H9 (cell line): ENCODE measurements around the gene PCDHGA6. TPM values are rescaled to one million over a fixed set of nuclear protein-coding genes. Genes with fewer than 3 reads are reported as not detected.

ENCODE experiments used
- DNase-seq: peaks from one replicate; pipeline ENCODE4 v3.0.0-alpha.2; 2017
- H2AFZ ChIP-seq: one replicate; pipeline ENCODE4 v1.6.1; 2013; ENCODE audit warnings: mild to moderate bottlenecking, low read length, control low read depth, moderate library complexity
- H2AK5ac ChIP-seq: 2 replicates; pipeline ENCODE4 v1.6.1; 2013; ENCODE audit warnings: low read length, control low read depth, mixed read lengths; ENCODE audit not compliant: insufficient read length
- H2BK120ac ChIP-seq: one replicate; pipeline ENCODE4 v1.6.1; 2013; ENCODE audit warnings: low read depth, mild to moderate bottlenecking, low read length, control low read depth, inconsistent platforms; ENCODE audit not compliant: poor library complexity, severe bottlenecking
- H2BK12ac ChIP-seq: 2 replicates; pipeline ENCODE4 v1.6.1; 2013; ENCODE audit warnings: low read length, control low read depth, mixed read lengths, low read depth; ENCODE audit not compliant: insufficient read length
- H2BK15ac ChIP-seq: 2 replicates; pipeline ENCODE4 v1.6.1; 2013; ENCODE audit warnings: low read depth, low read length, control low read depth
- H2BK20ac ChIP-seq: one replicate; pipeline ENCODE4 v1.6.1; 2013; ENCODE audit warnings: low read depth, mild to moderate bottlenecking, low read length, control low read depth, inconsistent platforms; ENCODE audit not compliant: poor library complexity, severe bottlenecking
- H2BK5ac ChIP-seq: 2 replicates; pipeline ENCODE4 v1.6.1; 2013; ENCODE audit warnings: low read length, control low read depth, mixed read lengths; ENCODE audit not compliant: insufficient read length
- H3K14ac ChIP-seq: 2 replicates; pipeline ENCODE4 v1.6.1; 2013; ENCODE audit warnings: low read length, control low read depth; ENCODE audit not compliant: insufficient read depth
- H3K18ac ChIP-seq: 2 replicates; pipeline ENCODE4 v1.6.1; 2013; ENCODE audit warnings: low read depth, mild to moderate bottlenecking, mixed read lengths, low read length, control low read depth; ENCODE audit not compliant: insufficient read length
- H3K23ac ChIP-seq: 2 replicates; pipeline ENCODE4 v1.6.1; 2013; ENCODE audit warnings: low read length, control low read depth, mixed read lengths, low read depth; ENCODE audit not compliant: insufficient read length
- H3K23me2 ChIP-seq: 2 replicates; pipeline ENCODE4 v1.6.1; 2013; ENCODE audit warnings: low read depth, mild to moderate bottlenecking, mixed read lengths, low read length, control low read depth; ENCODE audit not compliant: insufficient read length, poor library complexity, severe bottlenecking
- H3K27ac ChIP-seq: 2 replicates; pipeline ENCODE4 v1.5.1; 2013; ENCODE audit warnings: low read length, control low read depth, mixed read lengths, low read depth; ENCODE audit not compliant: insufficient read length
- H3K27me3 ChIP-seq: 2 replicates; pipeline ENCODE4 v1.6.1; 2013; ENCODE audit warnings: low read length, control low read depth, inconsistent platforms; ENCODE audit not compliant: insufficient read depth
- H3K4ac ChIP-seq: 2 replicates; pipeline ENCODE4 v1.6.1; 2013; ENCODE audit warnings: low read depth, mild to moderate bottlenecking, control low read depth, inconsistent platforms, low read length, moderate library complexity
- H3K4me1 ChIP-seq: 2 replicates; pipeline ENCODE4 v1.6.1; 2013; ENCODE audit warnings: low read length, control low read depth, inconsistent platforms; ENCODE audit not compliant: insufficient read depth
- H3K4me2 ChIP-seq: 2 replicates; pipeline ENCODE4 v1.6.1; 2013; ENCODE audit warnings: low read length, control low read depth, mixed read lengths; ENCODE audit not compliant: insufficient read length, insufficient read depth
- H3K56ac ChIP-seq: 2 replicates; pipeline ENCODE4 v1.6.1; 2013; ENCODE audit warnings: low read depth, mild to moderate bottlenecking, mixed read lengths, low read length, control low read depth; ENCODE audit not compliant: insufficient read length
- H3K79me1 ChIP-seq: 2 replicates; pipeline ENCODE4 v1.6.1; 2013; ENCODE audit warnings: low read depth, mild to moderate bottlenecking, moderate library complexity, low read length, control low read depth, inconsistent platforms; ENCODE audit not compliant: insufficient read depth, poor library complexity, severe bottlenecking
- H3K79me2 ChIP-seq: 2 replicates; pipeline ENCODE4 v1.6.1; 2013; ENCODE audit warnings: low read length, control low read depth, inconsistent platforms; ENCODE audit not compliant: insufficient read depth
- H3K9ac ChIP-seq: 2 replicates; pipeline ENCODE4 v1.6.1; 2013; ENCODE audit warnings: low read length, control low read depth, mixed read lengths; ENCODE audit not compliant: insufficient read length; ENCODE audit errors: extremely low read depth
- H3K9me3 ChIP-seq: one replicate; pipeline ENCODE4 v1.6.1; 2013; ENCODE audit warnings: low read depth, low read length, inconsistent platforms; ENCODE audit not compliant: control insufficient read depth
- H3T11ph ChIP-seq: one replicate; pipeline ENCODE4 v1.6.1; 2013; ENCODE audit warnings: mild to moderate bottlenecking, low read length, control low read depth, inconsistent platforms
- H4K20me1 ChIP-seq: one replicate; pipeline ENCODE4 v1.6.1; 2013; ENCODE audit not compliant: control insufficient read depth, insufficient read length, insufficient read depth
- H4K5ac ChIP-seq: 2 replicates; pipeline ENCODE4 v1.6.1; 2013; ENCODE audit warnings: low read depth, mild to moderate bottlenecking, mixed read lengths, low read length, control low read depth; ENCODE audit not compliant: insufficient read length
- H4K8ac ChIP-seq: replicated peaks from 2 replicates; pipeline ENCODE4 v1.6.1; 2013; ENCODE audit warnings: low read length, control low read depth, mixed read lengths, low read depth; ENCODE audit not compliant: insufficient read length
- H4K91ac ChIP-seq: 2 replicates; pipeline ENCODE4 v1.6.1; 2013; ENCODE audit warnings: low read depth, mild to moderate bottlenecking, moderate library complexity, mixed read lengths, low read length, control low read depth; ENCODE audit not compliant: insufficient read length
- H3K27ac Mint-ChIP-seq, 3 experiments: 2 replicates in 2 of 3; 3 replicates in 1 of 3; pipeline ENCODE4 v1.8.0; 2020 to 2021; ENCODE audit warnings: mixed read lengths in 3 of 3, mild to moderate bottlenecking in 1 of 3, moderate library complexity in 1 of 3
- H3K27me3 Mint-ChIP-seq: 2 replicates; pipeline ENCODE4 v1.8.0; 2021; ENCODE audit warnings: low read depth, mild to moderate bottlenecking, moderate library complexity, mixed read lengths
- H3K36me3 Mint-ChIP-seq, 3 experiments: 2 replicates in 2 of 3; 3 replicates in 1 of 3; pipeline ENCODE4 v1.8.0; 2020 to 2021; ENCODE audit warnings: low read depth in 3 of 3, mixed read lengths in 3 of 3; ENCODE audit not compliant: insufficient read depth in 1 of 3
- H3K4me1 Mint-ChIP-seq, 2 experiments: 2 replicates each; pipeline ENCODE4 v1.8.0; 2020; ENCODE audit warnings: mixed read lengths in 2 of 2
- H3K4me3 Mint-ChIP-seq, 2 experiments: 2 replicates in 1 of 2; 3 replicates in 1 of 2; pipeline ENCODE4 v1.8.0; 2020 to 2021; ENCODE audit warnings: mild to moderate bottlenecking in 2 of 2, mixed read lengths in 2 of 2, moderate library complexity in 1 of 2
- H3K9me3 Mint-ChIP-seq, 2 experiments: 2 replicates in 1 of 2; 3 replicates in 1 of 2; pipeline ENCODE4 v1.8.0; 2020; ENCODE audit warnings: mild to moderate bottlenecking in 2 of 2, mixed read lengths in 2 of 2, moderate library complexity in 1 of 2
- WGBS: extraction: QIAGEN DNeasy Blood & Tissue Kit; methylation state at CpG from one replicate; pipeline ENCODE4 v1.1.7; 2013; ENCODE audit warnings: missing lambda C conversion rate, low lambda C conversion rate, mixed read lengths; ENCODE audit not compliant: insufficient read length; ENCODE audit errors: extremely low coverage; 5-methylcytosine and 5-hydroxymethylcytosine counted together
- long read RNA-seq: library from polyadenylated mRNA; unstranded; transcript quantifications from one replicate; pipeline ENCODE4 v2.0.0, GENCODE V29; 2020
- total RNA-seq: library from RNA; stranded (reverse); gene quantifications from 2 replicates; pipeline ENCODE4 v1.2.1, GENCODE V29; 2021
- TF ChIP-seq, protein P1 (sequence below): fragments of 200-600 bp; sonication (generic); conservative IDR thresholded peaks from 3 replicates; pipeline ENCODE4 v1.8.0; 2021; ENCODE audit warnings: antibody characterized with exemption, mild to moderate bottlenecking

Gene PCDHGA6
- 1.5 and 1.7 TPM in 2 replicates for total RNA-seq
- long read RNA-seq: 0 reads

DNA sequence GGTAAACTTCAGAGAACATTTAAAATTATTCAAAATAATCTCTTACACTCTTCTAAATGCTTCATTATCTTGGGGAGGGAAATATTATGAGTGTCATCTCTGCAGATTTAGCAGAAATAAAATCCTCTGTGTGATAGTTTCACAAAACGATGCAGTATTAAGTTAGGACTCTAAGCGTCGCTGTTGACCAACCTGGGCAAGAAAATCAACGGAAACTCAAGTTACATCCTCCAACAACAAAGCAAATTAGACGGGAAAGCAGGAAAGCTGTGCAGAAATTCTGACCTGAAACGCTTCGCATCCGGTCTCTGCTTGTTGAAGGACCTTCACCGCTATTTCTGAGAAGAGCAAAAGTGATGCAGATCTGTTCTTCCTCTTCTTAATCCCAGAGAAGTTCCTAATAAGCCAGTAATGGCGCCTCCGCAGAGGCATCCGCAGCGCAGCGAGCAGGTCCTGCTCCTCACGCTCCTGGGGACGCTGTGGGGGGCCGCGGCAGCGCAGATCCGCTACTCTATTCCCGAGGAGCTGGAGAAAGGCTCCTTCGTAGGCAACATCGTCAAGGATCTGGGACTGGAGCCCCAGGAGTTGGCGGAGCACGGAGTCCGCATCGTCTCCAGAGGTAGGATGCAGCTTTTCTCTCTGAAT is at the start of gene PCDHGA6:
PCDHGA6 (plus strand) TSS at position 219 of the 645 bp plus-strand sequence; CDS start at position 412, 193 bp downstream.
- no CpG with 5 or more reads among the region's 27 CpGs for WGBS
- Histone ChIP-seq H4K91ac (no peak within 1 kb of the TSS), H2BK5ac (no peak within 1 kb of the TSS), H3K9me3 (peaks cover 34% of the 10 kb centered on the region), H3K27ac (no peak within 1 kb of the TSS), H2BK12ac (no peak within 1 kb of the TSS), H2BK120ac (no peak within 1 kb of the TSS), H3T11ph (no peak within 1 kb of the TSS), H3K23ac (no peak within 1 kb of the TSS), H4K20me1 (no peaks in the 10 kb centered on the region), H3K27me3 (no peaks in the 10 kb centered on the region), H3K56ac (no peak within 1 kb of the TSS), H3K14ac (no peak within 1 kb of the TSS), H3K4me2 (no peak within 1 kb of the TSS), H3K79me1 (no peaks in the 10 kb centered on the region), H4K5ac (no peak within 1 kb of the TSS), H3K79me2 (no peaks in the 10 kb centered on the region), H2BK20ac (no peak within 1 kb of the TSS), H3K9ac (no peak within 1 kb of the TSS), H2BK15ac (no peak within 1 kb of the TSS), H3K4me1 (no peaks in the 10 kb centered on the region), H2AK5ac (no peak within 1 kb of the TSS), H3K23me2 (no peaks in the 10 kb centered on the region), H4K8ac (no peak within 1 kb of the TSS), H3K4ac (no peak within 1 kb of the TSS), H3K18ac (no peak within 1 kb of the TSS), H2AFZ (no peak within 1 kb of the TSS)
- Mint-ChIP-seq H3K36me3 (peaks cover 33 to 52% (median 50%) of the 10 kb centered on the region in 3 experiments), H3K4me3 (no peak within 1 kb of the TSS), H3K4me1 (no peaks in the 10 kb centered on the region), H3K27me3 (peaks cover 9% of the 10 kb centered on the region), H3K27ac (no peak within 1 kb of the TSS; a peak in 1 of 7 replicates), H3K9me3 (peaks cover 57 to 69% of the 10 kb centered on the region in 2 experiments)
- DNase-seq: no peak
- TF ChIP-seq, protein P1, sequence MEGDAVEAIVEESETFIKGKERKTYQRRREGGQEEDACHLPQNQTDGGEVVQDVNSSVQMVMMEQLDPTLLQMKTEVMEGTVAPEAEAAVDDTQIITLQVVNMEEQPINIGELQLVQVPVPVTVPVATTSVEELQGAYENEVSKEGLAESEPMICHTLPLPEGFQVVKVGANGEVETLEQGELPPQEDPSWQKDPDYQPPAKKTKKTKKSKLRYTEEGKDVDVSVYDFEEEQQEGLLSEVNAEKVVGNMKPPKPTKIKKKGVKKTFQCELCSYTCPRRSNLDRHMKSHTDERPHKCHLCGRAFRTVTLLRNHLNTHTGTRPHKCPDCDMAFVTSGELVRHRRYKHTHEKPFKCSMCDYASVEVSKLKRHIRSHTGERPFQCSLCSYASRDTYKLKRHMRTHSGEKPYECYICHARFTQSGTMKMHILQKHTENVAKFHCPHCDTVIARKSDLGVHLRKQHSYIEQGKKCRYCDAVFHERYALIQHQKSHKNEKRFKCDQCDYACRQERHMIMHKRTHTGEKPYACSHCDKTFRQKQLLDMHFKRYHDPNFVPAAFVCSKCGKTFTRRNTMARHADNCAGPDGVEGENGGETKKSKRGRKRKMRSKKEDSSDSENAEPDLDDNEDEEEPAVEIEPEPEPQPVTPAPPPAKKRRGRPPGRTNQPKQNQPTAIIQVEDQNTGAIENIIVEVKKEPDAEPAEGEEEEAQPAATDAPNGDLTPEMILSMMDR: peak; percentile 20; the same call in 1 of the 3 replicates
